Measurements from ENCODE around the gene ATOH1.

ATOH1 gene, protein sequence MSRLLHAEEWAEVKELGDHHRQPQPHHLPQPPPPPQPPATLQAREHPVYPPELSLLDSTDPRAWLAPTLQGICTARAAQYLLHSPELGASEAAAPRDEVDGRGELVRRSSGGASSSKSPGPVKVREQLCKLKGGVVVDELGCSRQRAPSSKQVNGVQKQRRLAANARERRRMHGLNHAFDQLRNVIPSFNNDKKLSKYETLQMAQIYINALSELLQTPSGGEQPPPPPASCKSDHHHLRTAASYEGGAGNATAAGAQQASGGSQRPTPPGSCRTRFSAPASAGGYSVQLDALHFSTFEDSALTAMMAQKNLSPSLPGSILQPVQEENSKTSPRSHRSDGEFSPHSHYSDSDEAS

DNA sequence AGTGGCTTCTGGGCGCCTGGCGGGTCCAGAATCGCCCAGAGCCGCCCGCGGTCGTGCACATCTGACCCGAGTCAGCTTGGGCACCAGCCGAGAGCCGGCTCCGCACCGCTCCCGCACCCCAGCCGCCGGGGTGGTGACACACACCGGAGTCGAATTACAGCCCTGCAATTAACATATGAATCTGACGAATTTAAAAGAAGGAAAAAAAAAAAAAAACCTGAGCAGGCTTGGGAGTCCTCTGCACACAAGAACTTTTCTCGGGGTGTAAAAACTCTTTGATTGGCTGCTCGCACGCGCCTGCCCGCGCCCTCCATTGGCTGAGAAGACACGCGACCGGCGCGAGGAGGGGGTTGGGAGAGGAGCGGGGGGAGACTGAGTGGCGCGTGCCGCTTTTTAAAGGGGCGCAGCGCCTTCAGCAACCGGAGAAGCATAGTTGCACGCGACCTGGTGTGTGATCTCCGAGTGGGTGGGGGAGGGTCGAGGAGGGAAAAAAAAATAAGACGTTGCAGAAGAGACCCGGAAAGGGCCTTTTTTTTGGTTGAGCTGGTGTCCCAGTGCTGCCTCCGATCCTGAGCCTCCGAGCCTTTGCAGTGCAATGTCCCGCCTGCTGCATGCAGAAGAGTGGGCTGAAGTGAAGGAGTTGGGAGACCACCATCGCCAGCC is at the start of gene ATOH1:
Gene ATOH1, plus strand, starts transcription at position 422 of the 663 bp plus-strand sequence. Its CDS starts 174 bp downstream, at position 596.
- no peak for DNase-seq

DNA sequence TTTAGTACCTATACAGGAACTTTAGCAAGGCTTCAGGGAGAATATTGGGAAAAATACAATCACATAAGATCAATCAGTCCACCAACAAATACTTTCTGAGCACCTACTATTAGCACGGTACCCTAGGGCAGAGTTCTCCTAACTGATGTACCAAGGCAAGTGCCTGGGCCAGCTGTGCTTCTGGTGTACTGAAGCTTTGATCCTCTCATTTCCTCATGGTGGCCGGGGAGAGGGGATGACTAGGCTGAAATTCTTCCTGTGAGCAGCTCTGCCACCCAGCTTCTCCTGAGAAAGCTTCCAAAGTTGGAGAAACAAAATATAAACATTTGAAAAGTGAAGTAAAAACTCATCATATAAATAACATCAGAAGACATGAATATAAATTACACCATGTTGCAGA is 49.3 kb upstream of the ATOH1 start:
- no peak for DNase-seq

DNA sequence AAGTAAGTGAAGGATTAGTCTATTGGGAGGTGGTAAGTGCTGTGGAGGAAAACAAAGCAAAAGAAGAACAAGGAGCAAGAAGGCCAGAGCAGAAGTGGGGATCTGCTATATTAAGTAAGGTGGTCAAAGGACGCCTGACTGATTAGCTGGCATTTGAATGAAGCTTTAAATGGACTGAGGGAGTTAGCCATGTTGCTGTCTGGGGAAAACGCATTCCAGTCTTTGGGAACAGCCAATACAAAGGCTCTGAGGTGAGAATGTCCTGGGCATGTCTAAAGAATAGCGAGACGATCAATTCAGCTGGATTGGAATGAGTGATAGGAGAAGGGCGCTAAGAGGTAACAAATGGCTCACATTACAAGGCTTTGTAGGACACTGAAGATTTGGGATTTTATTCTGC is 48.5 kb upstream of the ATOH1 start:
- DNase-seq: no peak

DNA sequence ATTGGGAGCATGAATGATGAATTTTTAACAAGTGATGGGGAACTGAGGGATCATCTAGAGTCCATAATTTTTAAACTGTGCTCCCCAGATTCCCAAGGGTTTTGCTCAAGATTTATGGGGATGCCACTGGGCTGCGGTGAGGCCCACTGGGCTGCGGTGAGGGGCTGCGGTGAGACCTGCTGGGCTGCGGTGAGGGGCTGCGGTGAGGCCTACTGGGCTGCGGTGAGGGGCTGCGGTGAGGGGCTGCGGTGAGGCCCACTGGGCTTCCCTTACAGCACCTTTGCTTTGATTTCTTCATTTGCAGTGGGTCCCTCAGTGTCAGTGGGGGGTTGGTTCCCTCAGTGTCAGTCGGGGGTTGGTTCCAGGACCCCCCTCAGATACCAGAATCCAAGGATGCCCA is 47.4 kb upstream of the ATOH1 start:
- DNase-seq: no peak

DNA sequence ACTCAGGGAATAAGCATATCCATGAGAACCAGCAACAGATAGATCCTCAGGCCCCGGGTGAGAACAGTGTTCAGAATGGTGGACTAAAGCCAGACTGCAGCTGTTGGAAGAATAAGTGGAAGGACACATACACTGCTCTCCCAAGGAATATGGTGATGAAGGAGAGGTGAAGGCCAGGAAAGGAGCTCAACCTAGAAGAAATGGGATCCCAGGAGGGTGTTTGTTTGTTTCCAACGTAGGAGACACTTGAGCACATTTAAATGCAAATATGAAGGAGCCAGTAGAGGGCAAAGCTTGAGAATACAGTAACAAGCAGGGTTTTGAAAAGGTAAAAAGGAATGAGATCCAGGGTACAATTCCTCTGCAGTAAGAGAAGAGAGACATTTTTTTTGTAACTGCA is 42.4 kb upstream of the ATOH1 start:
- DNase-seq: no peak

DNA sequence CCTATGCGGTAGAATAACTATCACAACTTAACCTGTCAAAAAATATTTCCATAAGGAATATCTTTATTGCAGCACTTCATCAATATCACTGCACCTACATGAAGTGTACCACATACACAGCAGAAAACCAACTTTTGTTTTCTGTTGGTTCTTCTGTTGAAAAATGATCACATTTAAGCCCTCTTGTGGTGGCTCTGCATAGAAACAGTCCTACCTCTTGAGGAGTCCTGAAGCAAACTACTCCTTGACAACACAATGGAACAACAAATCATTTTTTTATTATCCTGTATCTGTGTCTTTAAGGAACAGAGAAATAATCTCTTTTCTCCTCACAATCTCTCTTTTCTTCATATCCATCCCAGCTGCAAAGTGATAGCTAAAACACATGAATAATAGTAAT is 39.8 kb upstream of the ATOH1 start:
- DNase-seq: no peak

DNA sequence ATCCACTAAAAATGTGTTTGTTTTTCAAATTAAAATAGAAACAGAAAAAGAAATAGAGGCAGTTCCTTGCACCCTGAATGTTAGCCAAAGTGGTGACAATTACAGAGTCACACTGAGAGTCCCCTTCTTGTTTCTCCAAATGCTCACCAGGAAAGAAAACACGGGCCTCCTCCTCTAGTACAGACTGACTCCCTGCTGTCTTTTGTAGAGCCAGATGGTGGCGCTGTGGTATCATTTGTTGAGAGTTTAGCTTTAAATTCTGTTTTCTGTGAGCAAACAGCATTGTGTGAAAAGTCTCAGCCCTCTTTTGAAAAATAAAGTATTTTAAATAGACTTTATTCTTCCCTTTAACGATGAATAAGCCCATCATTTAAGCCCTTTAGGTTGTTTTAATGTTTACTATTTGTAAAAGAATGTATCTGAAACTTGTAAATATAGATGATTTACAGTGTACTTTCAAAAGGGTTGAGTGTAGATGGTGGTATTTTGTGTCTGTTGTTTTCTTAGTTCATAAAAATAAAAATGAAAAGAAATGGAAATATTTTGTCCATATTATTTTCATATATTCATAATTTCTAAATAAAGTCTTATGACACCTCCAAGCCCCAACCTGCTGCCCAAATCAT is 36.9 kb upstream of the ATOH1 start:
- DNase-seq: no peak

DNA sequence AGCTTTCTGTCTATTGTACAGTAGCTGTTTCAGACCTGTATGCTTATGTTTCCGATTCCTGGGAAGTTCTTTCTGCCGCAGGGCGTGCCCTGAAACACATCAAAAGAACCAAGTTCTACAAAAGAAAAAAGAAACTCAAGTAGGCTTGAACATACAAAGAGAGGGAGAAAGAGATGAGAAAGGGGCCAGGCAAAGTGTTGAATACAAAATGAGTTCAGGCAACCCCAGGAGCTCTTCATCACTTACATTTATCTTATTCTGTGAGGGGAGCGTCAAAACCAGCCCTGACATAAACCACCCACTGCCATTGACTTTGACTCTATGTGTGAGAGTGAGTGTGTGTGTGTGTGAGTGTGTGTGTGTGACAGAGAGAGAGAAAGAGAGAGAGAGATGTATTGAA is 26.5 kb upstream of the ATOH1 start:
- DNase-seq: no peak

DNA sequence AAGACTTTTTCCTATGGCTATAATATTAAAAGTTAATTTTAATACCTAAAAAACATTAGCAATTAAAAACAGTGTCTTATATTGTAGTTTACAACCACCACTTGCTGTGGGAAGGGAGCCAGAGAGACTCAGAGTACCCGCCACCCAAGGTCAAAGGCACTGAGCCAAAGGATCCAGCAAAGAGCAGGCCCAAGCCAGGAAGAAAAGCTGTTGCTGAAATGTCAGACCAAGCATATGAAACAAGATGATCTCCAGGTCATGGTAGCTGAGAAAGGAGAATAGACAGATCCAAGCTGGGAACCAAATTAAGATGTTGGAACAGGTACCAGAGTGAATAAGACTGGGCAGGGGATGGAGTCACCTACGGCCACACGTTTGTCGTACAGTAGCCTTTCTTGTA is 18.8 kb upstream of the ATOH1 start:
- no peak for DNase-seq

DNA sequence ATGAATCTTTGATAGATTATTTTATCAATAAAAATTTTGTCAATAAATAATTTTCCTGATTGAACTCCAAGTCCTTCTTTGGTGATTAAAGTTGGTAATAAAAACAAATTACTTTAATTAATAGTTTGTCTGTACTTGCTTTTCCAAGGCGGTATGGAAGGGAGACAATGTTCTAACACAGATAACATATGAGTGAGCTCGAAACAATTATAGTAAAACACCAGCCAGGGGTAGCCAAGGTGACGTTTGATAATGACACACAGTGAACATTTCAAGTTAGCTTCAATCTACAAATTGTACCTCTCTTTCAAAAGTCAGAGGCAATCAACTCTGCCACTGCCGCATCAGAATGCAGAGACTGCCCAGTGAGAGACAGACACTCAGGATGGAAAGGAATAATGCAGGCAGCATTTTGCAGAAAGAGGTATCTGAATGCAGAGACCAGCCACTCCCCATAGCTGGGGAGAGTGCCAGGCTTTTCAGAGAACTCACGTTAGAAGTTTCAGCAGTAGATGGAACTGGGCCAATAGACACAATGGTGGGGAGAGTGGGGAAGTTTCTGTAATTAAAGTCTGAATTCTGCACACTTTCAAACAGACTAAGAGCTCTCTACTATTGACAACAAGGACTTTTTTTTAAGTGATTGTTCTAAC is 18.1 kb upstream of the ATOH1 start:
- no peak for DNase-seq

DNA sequence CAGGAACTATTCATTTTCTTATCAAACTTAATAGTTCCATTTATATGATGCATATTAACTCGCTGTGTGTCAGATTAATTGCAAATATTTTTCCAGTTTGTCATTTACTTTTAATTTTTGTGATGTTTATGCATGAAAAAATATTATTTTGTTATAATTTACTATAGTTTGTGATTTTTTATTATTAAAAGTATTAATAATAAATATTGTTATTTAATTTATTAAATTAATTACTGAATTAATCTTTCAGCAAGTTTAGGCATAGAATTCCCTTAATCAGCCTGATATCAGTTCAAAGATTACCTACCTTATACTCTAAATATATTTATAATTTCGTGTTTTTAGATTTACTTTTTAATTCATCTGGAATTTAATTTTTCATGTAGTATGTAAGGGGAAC is 15.5 kb upstream of the ATOH1 start:
- DNase-seq: no peak

DNA sequence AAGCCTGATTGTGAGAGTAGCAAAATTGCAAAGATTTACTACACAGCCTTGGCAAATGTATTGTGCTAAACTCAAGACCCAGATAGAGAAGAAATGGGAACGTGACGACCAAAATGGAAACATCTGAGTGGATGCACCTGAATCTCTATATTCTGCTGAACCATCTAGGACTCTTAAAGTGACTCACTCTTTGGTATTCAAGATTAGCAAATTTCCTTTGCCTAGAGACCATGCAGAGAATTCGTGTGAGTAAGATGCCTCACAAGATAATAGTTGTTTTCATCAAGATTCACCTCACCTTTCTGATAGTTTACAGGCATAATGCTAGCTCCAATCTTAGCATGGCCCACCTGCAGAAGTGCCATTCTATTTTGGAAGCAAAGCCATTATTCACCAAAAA is 14.4 kb upstream of the ATOH1 start:
- no peak for DNase-seq

DNA sequence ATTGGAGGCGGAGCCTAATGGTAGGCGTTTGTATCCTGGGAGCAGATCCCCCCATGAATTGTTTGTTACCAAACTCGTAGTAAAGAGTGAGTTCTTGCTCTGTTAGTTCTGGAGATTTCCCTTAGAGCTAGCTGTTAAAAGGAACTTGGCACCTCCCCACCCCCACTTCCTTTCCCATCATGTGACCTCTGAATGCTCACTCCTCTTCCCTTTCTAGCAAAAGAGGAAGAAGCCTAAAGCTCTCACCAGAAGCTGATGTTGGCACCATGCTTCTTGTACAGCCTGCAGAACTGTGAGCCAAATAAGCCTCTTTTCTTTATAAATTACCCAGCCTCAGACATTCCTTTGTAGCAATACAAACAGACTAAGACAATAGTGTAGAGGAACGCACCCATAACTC is 13.8 kb upstream of the ATOH1 start:
- DNase-seq: no peak

DNA sequence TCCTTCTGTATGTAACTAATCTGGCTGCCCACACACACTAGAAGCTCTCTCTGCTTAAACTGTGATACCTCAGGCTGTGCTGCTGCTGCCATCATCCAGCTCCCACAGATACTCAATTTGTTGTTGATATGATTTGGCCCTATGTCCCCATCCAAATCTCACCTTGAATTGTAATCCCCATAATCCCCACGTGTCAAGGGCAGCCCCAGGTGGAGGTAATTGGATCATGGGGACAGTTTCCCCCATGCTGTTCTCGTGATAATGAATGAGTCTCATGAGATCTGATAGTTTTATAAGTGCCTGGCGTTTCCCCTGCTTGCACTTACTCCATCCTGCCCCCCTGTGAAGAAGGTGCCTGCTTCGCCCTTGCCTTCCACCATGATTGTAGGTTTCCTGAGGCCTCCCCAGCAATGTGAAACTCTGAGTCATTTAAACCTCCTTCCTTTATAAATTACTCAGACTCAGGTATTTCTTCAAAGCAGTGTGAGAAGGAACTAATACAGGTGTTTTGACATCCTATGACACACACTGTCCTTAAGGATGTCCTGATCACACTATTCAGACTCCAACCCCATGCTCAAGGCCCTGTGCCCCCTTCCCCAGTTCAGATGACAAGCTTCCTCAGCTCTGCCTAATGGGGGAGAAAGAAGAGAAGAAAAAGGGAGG is 2.9 kb upstream of the ATOH1 start:
- no peak for DNase-seq

DNA sequence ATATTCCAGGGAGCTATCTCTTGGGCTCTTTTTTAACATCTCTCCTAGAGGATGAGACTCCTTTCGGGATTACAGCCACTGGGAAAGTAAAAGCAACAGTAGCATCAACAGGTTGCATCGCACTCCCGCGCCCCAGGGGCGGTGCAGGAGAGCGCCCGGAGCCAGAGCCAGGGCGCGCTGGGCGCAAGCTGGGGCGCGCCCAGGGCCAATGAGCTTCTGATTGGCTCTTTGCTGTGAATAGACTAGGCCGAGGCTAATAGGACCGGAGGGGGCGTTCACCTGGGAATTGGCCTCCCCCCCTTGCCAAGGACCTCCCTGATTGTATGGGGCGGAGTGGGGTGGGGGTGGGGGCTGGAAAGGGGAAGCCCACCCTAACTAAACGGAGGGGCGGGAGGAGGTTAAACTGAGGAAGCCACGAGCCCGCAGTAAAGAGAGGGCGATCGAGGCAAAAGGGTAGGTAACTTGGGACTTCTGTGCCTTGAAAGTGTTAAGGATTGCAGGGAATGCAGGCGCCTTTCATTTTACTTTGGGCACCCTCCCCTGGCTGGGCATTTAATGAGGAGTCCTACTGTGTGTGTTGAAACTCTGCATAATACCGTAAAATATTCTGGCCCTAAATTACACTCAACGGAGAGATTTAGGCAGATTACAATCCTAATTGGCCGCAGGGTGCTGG is 1.1 kb upstream of the ATOH1 start:
- DNase-seq: no peak

DNA sequence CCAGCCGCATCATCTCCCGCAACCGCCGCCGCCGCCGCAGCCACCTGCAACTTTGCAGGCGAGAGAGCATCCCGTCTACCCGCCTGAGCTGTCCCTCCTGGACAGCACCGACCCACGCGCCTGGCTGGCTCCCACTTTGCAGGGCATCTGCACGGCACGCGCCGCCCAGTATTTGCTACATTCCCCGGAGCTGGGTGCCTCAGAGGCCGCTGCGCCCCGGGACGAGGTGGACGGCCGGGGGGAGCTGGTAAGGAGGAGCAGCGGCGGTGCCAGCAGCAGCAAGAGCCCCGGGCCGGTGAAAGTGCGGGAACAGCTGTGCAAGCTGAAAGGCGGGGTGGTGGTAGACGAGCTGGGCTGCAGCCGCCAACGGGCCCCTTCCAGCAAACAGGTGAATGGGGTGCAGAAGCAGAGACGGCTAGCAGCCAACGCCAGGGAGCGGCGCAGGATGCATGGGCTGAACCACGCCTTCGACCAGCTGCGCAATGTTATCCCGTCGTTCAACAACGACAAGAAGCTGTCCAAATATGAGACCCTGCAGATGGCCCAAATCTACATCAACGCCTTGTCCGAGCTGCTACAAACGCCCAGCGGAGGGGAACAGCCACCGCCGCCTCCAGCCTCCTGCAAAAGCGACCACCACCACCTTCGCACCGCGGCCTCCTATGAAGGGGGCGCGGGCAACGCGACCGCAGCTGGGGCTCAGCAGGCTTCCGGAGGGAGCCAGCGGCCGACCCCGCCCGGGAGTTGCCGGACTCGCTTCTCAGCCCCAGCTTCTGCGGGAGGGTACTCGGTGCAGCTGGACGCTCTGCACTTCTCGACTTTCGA is 654 bp downstream of the ATOH1 start:
- no peak for DNase-seq

DNA sequence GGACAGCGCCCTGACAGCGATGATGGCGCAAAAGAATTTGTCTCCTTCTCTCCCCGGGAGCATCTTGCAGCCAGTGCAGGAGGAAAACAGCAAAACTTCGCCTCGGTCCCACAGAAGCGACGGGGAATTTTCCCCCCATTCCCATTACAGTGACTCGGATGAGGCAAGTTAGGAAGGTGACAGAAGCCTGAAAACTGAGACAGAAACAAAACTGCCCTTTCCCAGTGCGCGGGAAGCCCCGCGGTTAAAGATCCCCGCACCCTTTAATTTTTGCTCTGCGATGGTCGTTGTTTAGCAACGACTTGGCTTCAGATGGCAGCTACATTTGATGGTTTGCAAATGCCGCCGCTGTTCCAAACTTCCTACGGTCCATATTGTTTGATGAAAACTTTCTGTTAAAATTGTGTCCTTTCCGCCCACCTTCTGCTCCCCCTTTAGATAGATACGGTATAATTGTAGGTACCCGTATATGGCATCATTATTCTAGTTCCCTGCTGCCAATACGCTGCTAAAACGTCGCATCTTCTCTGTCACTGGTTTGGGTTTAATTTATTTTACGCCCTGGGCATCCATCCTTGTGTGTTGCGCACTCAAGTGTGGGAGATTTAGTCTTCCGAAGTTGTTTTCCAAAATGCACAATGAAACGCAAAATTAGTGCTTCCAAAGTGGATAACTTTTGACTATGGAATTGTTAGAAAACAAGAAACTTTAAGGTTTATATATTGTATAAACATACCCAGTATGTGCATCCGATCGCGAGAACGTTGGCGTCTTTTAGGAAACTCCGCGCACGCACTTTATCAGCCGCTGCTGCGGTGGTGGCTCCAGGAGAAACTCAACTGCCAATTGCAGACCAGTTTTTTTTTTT is 1.5 kb downstream of the ATOH1 start:
- no peak for DNase-seq

DNA sequence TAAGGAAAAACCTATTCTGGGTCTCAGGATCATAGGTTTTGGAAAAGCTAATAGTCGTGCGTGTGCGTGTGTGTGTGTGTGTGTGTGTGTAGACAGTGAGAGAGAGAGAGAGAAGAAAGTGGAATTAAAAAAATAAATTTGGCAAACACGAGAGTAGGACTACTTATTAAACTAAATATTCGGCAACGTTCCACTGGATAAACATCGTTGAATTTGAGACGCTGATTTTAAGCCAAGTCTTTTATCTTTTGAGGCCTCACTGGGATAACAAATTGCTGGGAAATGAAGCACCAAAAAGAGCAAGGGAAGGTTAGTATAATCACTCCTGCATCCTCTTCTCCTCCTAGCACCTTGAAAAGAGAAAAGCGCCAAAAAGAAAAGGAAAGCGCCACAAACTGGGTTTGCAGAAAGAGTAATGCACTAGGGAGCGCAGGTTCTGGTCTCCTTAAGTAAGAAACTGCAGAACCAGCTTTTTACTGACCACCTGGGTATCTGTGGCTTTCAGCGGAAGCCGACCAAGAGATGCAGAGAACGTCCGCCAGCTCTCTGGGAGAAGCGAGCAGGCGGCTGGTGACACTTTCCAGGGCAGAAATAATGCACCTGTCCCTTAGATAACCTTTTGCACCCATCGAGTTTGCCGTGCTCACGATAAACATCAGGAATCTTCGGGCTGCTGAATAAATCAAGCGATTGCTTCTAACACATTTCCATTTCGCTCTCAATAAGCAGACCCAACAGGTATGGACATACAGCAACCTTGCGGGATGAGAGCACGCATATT is 3.4 kb downstream of the ATOH1 start:
- no peak for DNase-seq

DNA sequence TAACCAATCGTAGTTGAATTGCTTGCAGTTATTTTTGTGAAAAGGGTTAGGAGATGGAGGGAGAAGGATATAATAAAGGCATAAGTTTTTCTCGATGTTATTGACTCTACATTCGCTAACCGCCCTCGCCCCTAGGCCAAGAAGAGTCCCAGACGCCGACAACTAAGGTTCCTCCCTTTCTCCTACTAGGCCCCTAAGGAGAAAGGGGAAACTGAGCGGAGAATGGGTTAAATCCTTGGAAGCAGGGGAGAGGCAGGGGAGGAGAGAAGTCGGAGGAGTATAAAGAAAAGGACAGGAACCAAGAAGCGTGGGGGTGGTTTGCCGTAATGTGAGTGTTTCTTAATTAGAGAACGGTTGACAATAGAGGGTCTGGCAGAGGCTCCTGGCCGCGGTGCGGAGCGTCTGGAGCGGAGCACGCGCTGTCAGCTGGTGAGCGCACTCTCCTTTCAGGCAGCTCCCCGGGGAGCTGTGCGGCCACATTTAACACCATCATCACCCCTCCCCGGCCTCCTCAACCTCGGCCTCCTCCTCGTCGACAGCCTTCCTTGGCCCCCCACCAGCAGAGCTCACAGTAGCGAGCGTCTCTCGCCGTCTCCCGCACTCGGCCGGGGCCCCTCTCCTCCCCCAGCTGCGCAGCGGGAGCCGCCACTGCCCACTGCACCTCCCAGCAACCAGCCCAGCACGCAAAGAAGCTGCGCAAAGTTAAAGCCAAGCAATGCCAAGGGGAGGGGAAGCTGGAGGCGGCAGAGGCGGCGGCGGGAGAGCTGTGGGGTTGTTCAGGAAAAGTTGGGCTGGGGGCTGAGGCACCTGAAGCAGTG is 5.9 kb downstream of the ATOH1 start:
- no peak for DNase-seq
